ENCODE measurements around the gene SHROOM3.

DNA sequence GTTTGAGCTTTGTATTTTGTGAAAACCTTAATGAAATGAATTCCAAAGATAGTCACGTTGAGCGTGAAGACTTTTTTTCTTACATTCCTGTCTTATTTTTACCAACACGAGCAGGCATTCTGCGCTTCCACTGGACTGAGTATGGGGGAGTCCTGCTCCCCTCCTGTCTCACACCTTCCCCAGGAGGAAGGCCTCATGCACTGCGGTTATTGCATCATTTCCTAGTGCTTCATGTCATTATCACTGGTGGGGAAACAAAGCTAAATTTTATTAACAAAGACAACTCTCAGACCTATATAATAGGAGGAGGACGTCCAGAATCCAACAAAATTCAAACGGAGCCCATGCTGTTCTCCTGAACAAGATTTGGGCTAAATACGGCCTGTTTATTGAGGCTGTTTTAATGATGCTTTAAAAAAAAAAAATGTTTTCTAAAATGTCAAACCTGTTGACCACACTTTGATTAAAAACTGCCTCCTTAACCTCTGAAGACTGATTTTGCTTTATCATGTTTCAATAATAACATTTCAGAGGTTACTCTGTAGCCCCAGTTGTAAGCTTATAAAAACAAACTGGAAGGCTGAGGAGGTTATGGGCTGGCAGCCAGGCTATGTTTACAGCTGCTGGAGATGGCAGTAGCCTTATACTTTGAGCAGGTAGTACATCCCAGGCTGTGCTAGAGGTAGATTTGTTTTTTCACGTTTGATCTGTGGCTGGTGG lies 344.9 kb downstream of the SHROOM3 start:
- TF ChIP-seq CTCF (IDR thresholded peaks at IDR 0.05) (no peak), ZFX (IDR thresholded peaks at IDR 0.05; ENCODE audit: borderline replicate concordance) (no peak)
